Osteocyte (in vitro differentiated cells): ENCODE measurements around the gene GNG3. TPM values are rescaled to one million over a fixed set of nuclear protein-coding genes. Genes with fewer than 3 reads are reported as not detected.

Experiments
- DNase-seq: peaks from one replicate; pipeline ENCODE4 v3.0.0; 2021; ENCODE audit warnings: mixed read lengths; ENCODE audit not compliant: unreplicated experiment; ENCODE audit errors: extremely low spot score
- H3K27ac Mint-ChIP-seq: one replicate; pipeline ENCODE4 v1.8.0; 2021; ENCODE audit warnings: mild to moderate bottlenecking, mixed read lengths; ENCODE audit not compliant: unreplicated experiment
- H3K27me3 Mint-ChIP-seq: one replicate; pipeline ENCODE4 v1.8.0; 2021; ENCODE audit warnings: mixed read lengths; ENCODE audit not compliant: unreplicated experiment
- H3K36me3 Mint-ChIP-seq: one replicate; pipeline ENCODE4 v1.8.0; 2021; ENCODE audit warnings: mixed read lengths; ENCODE audit not compliant: unreplicated experiment
- H3K4me1 Mint-ChIP-seq: one replicate; pipeline ENCODE4 v1.8.0; 2021; ENCODE audit warnings: mixed read lengths; ENCODE audit not compliant: unreplicated experiment
- H3K4me3 Mint-ChIP-seq: one replicate; pipeline ENCODE4 v1.8.0; 2021; ENCODE audit warnings: mild to moderate bottlenecking, moderate library complexity, mixed read lengths; ENCODE audit not compliant: unreplicated experiment
- H3K9me3 Mint-ChIP-seq: one replicate; pipeline ENCODE4 v1.8.0; 2021; ENCODE audit warnings: mixed read lengths; ENCODE audit not compliant: unreplicated experiment
- CTCF ChIP-seq: fragments of 200-600 bp; sonication (generic); IDR thresholded peaks from 2 replicates; pipeline ENCODE4 v1.5.0; 2021; ENCODE audit warnings: antibody characterized with exemption, mild to moderate bottlenecking, moderate library complexity
- total RNA-seq: library from RNA; stranded (reverse); gene quantifications from 2 replicates; pipeline ENCODE4 v1.2.1, GENCODE V29; 2021

GNG3 gene
- total RNA-seq, 1 donor from 2014 or later: not detected

- TF ChIP-seq CTCF: no peak
- peak overlapping the region; percentile 95 for H3K27ac Mint-ChIP-seq
- H3K9me3 Mint-ChIP-seq: no peaks in the 10 kb centered on the region
- peaks cover 5% of the 10 kb centered on the region for H3K36me3 Mint-ChIP-seq
- no peaks in the 10 kb centered on the region for H3K27me3 Mint-ChIP-seq
- H3K4me1 Mint-ChIP-seq: peaks cover 45% of the 10 kb centered on the region
- DNase-seq: no peak
- H3K4me3 Mint-ChIP-seq: peak overlapping the region; percentile 94
Observed at GRCh38 chr11:62705413-62705812, 2.1 kb upstream of the GNG3 start.

GRCh38 chr11:62705880-62706849, 1.3 kb upstream of the GNG3 start:
- Mint-ChIP-seq H3K9me3 (no peaks in the 10 kb centered on the region), H3K4me1 (peaks cover 46% of the 10 kb centered on the region), H3K4me3 (peak overlapping the region; percentile 94), H3K27ac (peak overlapping the region; percentile 95), H3K27me3 (no peaks in the 10 kb centered on the region), H3K36me3 (peaks cover 9% of the 10 kb centered on the region)
- peak; percentile 98 for DNase-seq
- TF ChIP-seq CTCF: no peak

- H3K27me3 Mint-ChIP-seq: no peaks in the 10 kb centered on the region
- DNase-seq: no peak
- peak overlapping the region; percentile 94 for H3K4me3 Mint-ChIP-seq
- peaks cover 46% of the 10 kb centered on the region for H3K4me1 Mint-ChIP-seq
- H3K36me3 Mint-ChIP-seq: peaks cover 8% of the 10 kb centered on the region
- peak overlapping the region; percentile 65 for H3K27ac Mint-ChIP-seq
- TF ChIP-seq CTCF: no peak
- H3K9me3 Mint-ChIP-seq: no peaks in the 10 kb centered on the region
Observed at GRCh38 chr11:62706850-62707247, 627 bp upstream of the GNG3 start.

- peaks cover 12% of the 10 kb centered on the region for H3K36me3 Mint-ChIP-seq
- H3K4me1 Mint-ChIP-seq: peaks cover 49% of the 10 kb centered on the region
- H3K27me3 Mint-ChIP-seq: no peaks in the 10 kb centered on the region
- no peak for DNase-seq
- H3K9me3 Mint-ChIP-seq: no peaks in the 10 kb centered on the region
- no peak for TF ChIP-seq CTCF
- H3K27ac Mint-ChIP-seq: peak overlapping the region; percentile 100
- H3K4me3 Mint-ChIP-seq: peak overlapping the region; percentile 80
Observed at GRCh38 chr11:62708392-62708791, 916 bp downstream of the GNG3 start.

GRCh38 chr11:62708793-62709192, 1.3 kb downstream of the GNG3 start:
- Mint-ChIP-seq H3K27me3 (no peaks in the 10 kb centered on the region), H3K9me3 (no peaks in the 10 kb centered on the region), H3K4me1 (peaks cover 50% of the 10 kb centered on the region), H3K36me3 (peaks cover 12% of the 10 kb centered on the region), H3K27ac (peak overlapping the region; percentile 100), H3K4me3 (peak overlapping the region; percentile 80)
- no peak for TF ChIP-seq CTCF
- DNase-seq: no peak
